ENCODE data around the gene FRMD4A.
"Not testable (repeated sequence)": the region's sequence is repeated elsewhere in the genome, so short reads cannot be mapped to it uniquely, and the experiment has no call there.

FRMD4A gene

GRCh38 chr10:13829790-13830189, 500.9 kb downstream of the FRMD4A start:
- no peak for DNase-seq

GRCh38 chr10:13828284-13828683, 502.4 kb downstream of the FRMD4A start:
- not testable (repeated sequence) for DNase-seq

DNA sequence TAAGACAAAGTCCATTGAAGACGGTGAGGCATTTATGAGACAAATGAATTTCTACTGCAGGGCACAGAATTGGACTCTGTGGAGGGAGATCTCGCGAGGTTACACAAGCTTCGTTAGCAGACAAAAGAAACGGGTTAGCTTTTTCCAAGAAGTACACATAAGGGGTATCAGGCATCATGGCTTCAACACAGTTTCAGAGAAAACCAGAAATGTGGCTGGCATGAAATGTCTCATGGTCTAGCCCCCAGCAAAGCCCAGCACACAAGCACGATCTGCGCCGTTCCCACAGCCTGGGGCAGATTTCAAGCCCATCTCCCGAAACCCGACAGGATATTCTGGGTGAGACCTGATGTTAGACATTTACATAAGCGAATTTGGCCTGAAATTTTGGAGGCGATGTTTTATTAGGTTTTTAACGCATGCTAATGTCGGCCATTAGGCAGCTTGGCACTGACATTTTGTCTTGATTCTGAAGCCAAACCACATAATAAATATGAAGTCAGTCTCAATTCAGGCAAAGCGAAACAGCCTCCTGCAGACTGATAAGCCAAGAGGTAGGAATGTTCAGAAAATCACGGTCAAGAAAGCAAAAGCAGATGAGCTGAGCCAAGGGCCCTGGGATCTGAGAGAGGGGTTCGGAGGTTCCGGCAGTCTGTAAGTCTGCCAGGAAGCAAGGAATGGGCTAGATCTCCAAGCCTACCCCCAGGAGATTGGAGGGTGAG, 503.5 kb downstream of the FRMD4A start:
- no peak for DNase-seq

DNA sequence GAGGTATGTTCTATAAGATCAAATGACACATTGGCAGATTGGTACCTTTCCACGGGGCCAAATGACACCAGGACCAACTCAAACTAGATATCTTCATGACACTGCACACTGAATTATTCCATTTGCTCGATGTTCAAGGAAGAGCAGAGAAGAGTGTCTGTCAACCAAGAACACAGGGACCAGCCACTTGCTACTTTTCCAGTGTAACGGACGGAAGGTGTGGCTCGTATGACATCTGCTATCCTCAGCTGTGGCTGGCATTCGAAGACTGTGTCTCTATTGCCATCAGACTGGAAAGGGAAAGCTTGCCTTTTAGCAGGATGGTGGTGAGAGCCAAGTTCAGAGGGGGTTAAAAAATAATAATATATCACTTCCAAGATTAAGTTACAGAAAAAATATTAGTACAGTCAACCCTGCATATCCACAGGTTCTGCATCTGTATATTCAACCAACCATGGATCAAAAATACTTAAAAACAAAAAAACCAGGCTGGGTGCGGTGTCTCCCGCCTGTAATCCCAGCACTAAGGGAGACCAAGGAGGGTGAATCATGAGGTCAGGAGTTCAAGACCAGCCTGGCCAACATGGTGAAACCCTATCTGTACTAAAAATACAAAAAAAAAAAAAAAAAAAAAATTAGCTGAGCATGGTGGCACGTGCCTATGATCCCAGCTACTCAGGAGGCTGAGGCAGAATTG, 506.9 kb downstream of the FRMD4A start:
- DNase-seq: no peak

DNA sequence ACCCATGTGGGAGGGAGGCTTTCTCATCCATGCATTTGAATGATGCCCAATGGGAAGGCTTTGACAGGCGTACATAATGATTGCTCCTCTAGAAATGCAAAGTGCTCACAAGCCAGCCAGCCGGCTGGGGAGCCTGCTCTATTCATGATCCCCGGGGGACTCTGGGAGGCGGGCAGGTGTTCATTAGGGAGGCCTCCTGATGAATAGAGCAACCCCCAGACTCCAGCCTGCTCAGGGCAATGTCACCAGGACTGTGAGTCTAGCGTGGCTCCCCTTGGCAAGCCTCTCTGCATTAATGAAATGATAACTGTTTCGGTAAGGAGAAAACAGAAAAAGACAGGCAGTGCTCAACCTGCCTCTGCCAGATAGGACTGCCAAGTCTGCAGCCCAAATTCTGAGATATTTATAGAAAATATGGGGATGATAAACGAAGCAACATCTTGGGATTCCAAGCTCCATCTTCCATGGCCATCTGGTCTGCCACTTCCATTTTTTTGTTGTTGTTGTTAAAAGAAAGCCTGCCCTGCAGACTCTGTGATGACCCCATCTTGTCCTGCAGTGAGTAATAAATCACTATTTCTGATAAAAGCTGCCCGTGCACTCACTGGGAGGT, 507.5 kb downstream of the FRMD4A start:
- no peak for DNase-seq

DNA sequence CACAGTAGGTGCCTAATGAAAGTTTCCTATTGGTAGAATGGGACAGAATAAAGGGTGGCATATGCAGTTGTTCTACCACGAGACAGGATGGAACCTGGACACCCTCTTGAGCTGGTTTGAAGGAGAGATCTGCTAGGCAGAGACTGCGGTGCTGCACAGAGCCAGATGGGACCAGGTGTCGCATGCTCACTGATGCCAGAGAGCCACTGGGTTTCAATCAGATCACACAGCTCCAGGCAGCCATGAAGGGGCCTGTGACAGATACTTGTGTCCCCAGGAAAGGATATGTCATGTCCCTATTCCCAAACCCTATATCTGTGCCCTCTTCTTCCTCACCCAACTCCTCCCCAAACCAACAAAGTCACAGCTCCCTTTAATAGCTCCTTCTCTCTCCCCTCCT, 508.2 kb downstream of the FRMD4A start:
- no peak for DNase-seq

- no peak for DNase-seq
These were observed 509.8 kb downstream of the FRMD4A start for GRCh38 chr10:13820964-13821337.

DNA sequence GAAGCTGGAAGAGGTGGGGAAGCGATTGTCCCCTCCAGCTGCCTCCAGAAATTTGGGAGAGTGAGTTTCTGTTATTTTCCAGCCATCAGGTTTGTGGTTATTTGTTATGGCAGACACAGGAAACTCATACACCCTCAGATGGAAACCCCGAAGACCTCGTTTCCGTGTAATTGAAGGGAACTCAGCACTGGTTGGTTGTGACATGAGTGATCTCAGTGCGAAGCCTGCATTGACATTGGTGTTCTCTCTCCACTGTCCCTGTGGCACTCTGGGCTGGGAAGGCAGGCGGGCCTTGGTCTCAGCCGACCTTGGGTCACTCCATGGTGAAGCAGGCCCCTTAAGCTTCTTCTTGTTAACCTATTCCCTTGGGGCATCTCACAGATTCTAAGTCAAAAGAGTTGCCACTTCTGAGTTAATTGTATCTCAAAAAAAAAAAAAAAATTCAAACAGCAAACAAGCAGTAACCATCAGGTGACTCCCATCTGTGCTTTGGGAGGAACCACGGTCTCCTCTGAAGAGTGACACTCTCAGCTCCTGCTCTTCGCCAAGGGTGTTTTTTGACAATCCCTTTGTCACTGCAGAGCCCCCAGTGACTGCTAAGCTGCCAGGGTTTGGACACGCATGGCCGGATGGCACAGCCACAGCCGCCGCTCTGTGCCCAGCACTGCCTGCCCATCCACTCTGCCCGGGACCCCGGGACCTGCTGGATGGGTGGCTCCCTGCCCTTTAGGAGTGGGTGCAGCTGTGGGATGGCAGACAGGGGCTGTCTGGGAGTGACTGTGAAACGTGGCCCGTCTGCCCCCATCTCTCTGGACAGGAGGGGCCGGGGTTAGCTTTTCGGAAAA, 510.4 kb downstream of the FRMD4A start:
- DNase-seq: no peak

DNA sequence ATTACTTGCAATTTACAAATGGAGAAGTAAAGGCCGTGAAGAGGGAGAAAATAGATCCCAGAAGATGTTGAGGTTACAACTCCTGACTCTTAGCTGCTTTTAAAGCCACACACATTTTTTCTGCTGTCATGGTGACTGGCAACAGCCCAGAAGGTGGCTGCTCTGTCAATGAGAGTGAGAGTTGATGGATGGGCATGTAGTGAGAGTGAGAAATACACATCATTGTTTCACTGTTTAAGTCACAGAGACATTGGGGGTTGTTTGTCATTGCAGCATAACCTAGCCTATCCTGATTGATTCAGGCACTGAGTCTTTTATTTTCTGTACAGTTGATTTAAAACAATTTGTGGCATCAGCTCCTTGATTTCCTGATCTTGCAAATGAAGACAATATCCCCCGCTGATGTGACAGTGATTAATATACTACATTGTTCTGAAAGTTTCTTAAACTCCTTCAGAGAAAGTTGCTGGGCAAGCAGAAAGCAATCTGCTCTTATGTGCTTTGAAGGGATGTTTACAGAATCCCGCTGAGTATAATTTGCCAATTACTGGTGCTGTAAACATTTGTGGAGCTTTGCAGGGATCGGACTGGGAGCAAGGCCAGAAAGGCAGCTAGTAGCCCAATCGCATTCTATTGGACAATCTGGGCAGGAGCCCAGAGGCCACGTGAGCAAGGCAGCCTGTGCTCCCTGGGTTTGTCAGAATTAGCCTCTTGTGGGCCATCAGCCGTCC, 514.4 kb downstream of the FRMD4A start:
- peak; percentile 83 for DNase-seq

- DNase-seq: no peak
These were observed 515.0 kb downstream of the FRMD4A start for GRCh38 chr10:13815756-13816155.

DNA sequence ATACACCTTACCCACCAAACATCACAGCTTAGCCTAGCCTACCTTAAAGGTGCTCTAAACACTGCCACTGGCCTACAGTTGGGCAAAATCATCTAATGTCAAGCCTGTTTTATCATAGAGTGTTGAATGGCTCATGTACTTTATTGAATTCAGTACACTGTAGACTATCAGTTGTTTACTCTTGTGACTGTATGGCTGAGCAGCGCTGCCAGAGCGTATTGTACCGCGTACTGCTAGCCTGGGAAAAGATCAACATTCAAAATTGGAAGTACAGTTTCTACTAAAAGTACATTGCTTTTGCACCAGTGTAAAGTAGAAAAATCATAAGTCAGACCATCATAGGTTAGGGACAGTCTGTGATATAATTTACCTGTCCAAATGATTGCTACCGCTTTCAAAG, 517.2 kb downstream of the FRMD4A start:
- DNase-seq: no peak

DNA sequence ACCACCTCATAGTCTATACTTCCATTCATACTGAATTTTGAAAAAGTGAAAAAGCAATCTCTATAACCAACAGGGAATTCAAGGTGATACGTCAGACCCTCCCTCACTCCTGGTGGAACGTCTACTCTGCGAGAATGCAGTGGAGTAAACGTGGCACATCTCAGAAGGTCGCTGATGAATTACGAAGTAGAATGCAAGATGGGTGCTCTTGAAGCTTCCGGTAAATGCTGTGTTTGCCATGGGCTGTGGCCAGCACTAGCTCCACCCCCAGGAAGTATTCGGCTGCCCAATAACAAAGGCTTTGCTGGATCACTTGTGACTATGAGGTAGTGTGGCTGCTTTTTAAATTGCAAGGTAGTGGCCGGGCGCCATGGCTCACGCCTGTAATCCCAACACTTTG, 517.9 kb downstream of the FRMD4A start:
- DNase-seq: no peak

GRCh38 chr10:13810568-13810967, 520.2 kb downstream of the FRMD4A start:
- no peak for DNase-seq

DNA sequence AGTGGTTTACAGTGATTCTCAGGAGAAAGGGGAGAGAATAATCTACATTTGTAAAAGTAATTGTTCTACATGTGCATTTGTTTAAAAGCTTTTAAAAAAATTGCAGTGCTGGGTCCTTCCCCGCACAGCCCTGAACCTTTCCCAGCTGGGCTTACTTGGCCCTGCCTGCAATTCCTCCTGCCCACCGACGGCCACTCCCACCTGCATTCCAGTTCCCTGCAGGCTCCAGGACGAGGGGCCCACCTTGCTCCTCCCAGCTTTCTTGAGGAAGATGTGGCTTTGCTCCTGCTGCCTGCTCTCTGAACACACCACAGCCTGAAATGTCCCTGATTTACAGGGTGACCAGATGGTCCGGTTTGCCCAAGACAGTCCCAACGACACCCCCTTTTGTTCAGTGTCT, 521.3 kb downstream of the FRMD4A start:
- no peak for DNase-seq

DNA sequence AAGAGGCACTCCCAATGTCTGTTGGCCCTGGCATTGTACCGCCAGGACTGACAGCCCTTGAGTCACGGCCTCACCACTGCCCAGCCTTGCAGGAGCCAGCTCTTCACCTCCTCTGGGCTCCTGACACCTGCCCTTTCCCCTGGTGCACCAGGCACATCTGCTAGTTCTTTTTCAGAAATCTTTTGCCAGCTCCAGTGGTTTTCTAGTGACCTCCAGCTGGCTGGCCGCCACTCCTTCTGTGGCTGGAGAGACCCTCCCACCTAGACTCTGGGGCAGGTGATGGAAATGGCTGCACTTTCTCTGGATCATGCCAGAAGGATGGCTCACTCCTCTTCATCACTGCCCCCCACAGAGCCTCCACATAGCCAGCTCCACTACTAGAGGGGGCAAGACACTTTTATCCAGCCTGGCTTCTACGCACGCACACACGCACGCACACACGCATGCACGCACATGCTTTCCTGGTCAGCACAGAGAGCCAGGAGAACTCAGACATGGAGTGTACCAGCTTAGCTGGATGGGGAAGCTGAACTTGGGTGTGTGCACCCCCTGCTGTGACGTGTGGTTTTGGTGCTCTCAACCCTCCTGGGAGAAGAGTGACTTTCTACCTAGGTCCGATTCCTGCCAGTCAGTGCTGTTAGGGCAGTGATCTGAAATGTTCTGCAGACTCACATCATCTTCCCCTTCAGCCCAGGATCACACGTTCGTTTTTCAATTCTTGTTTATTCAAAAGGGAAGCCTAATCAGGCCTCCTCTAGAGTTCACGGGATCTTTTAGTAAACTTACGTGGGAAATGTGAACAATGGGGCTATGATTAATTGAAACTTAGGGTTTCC, 522.0 kb downstream of the FRMD4A start:
- DNase-seq: no peak

- no peak for DNase-seq
These were observed 524.3 kb downstream of the FRMD4A start for GRCh38 chr10:13806419-13806818.

- DNase-seq: no peak
These were observed 526.9 kb downstream of the FRMD4A start for GRCh38 chr10:13803566-13804554.

DNA sequence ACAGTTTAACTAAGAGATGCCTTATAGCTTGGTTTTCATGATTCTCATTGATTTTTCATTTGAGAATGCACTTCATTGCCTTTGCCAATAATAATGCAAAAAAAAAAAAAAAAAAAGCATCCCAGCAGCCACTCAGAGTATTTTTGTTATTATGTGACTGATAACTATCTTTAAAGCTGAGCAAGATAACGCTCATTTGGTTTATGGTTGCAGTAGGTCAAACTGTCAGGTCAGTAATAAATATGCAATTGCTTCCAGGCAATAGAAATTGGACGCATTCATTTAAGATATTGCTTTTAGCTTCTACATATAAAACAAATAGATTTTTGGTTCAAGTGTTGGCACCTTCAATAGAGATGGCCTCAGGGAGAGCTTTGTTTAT, 528.8 kb downstream of the FRMD4A start:
- DNase-seq: no peak

DNA sequence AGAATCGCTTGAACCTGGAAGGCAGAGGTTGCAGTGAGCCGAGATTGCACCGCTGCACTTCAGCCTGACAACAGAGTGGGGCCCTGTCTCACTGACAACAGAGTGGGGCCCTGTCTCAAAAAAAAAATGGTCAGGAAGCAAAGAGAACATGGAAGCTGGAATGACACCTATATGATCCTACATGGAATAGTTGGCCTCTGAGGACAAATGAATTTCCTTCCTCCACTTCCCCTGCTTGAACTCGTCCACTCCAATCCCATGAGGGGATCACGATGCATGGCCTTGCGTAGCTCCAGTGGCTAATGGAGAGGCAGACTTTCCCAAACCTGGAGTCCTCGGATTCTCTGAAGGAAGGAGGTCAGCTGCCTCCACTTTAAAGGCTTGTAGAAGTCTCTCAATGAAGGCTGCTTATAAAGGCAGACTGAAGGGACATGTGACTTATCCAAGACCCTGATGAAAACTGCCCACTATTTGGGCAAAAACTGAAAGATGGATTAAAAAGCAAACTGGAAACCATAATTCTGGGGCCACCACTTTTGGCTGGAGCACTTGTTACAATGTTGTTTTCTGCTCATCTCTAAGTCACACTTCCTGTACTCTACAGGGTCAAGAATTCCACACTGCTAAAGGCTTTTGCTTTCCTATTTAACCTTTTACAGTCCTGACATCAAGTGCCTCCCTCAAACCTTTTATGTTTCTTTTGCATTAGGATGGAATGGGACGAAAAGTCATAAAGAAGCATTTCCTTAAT, 529.4 kb downstream of the FRMD4A start:
- no peak for DNase-seq

DNA sequence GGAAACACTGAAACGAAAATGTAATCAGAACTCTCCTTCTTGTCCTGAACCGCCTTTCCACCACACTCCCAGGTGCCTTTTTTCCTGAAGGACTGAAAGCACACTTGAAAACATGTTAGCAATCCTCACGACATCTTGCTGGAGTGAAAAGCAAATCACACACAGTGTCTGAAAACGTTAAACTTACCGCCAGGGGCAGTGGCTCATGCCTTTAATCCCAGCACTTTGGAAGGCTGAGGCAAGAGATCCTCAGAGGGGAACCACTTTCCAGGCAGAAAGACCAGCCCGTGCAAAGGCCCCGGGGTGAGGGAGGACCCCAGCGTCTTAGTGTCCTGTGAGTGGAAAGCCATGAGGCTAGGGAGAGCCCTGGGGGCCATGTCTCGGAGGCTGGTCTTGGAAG, 533.6 kb downstream of the FRMD4A start:
- DNase-seq: no peak

All from midbrain (tissue), 1 donor.